MCF 10A (cell line): ENCODE results near the gene SP7. TPM values are rescaled to one million over a fixed set of nuclear protein-coding genes. Genes with fewer than 3 reads are reported as not detected.
"Not testable (repeated sequence)": the region's sequence is repeated elsewhere in the genome, so short reads cannot be mapped to it uniquely, and the experiment has no call there.

Experiments used
- BruUV-seq: library from RNA; stranded (reverse); fragments of 400-500 nt; replicated peaks from 2 replicates; lab custom pipeline; 2021; lab: Mats Ljungman, UMichigan
- CTCF ChIA-PET: fragments of 300-600 bp; sonication (Branson Sonifier 250); formaldehyde crosslinking; extraction: SDS; loops from one replicate; lab custom pipeline; 2021; ENCODE audit warnings: antibody characterized with exemption, inconsistent platforms; lab: Yijun Ruan, JAX
- POLR2A ChIA-PET: fragments of 300-600, 350-650 bp; sonication (Branson Sonifier 250); formaldehyde crosslinking; extraction: SDS; loops from one replicate; lab custom pipeline; 2020; ENCODE audit warnings: antibody characterized with exemption, inconsistent platforms; lab: Yijun Ruan, JAX
- DNase-seq: peaks from one replicate; pipeline ENCODE4 v3.0.0-alpha.2; 2018; ENCODE audit not compliant: unreplicated experiment
- H3K27ac Mint-ChIP-seq: one replicate; pipeline ENCODE4 v1.8.0; 2022; ENCODE audit warnings: mild to moderate bottlenecking, low read depth, mixed read lengths; ENCODE audit not compliant: unreplicated experiment
- H3K27me3 Mint-ChIP-seq: one replicate; pipeline ENCODE4 v1.8.0; 2022; ENCODE audit warnings: mixed read lengths; ENCODE audit not compliant: insufficient read depth, unreplicated experiment
- H3K36me3 Mint-ChIP-seq: one replicate; pipeline ENCODE4 v1.8.0; 2022; ENCODE audit warnings: mild to moderate bottlenecking, moderate library complexity, mixed read lengths; ENCODE audit not compliant: insufficient read depth, unreplicated experiment
- H3K4me1 Mint-ChIP-seq: one replicate; pipeline ENCODE4 v1.8.0; 2022; ENCODE audit warnings: mixed read lengths; ENCODE audit not compliant: insufficient read depth, unreplicated experiment
- H3K4me3 Mint-ChIP-seq: one replicate; pipeline ENCODE4 v1.8.0; 2022; ENCODE audit warnings: mild to moderate bottlenecking, moderate library complexity, mixed read lengths; ENCODE audit not compliant: unreplicated experiment
- H3K9me3 Mint-ChIP-seq: one replicate; pipeline ENCODE4 v1.8.0; 2022; ENCODE audit warnings: mixed read lengths; ENCODE audit not compliant: unreplicated experiment
- CTCF ChIP-seq: fragments of 200-600 bp; IDR thresholded peaks from one replicate; pipeline ENCODE4 v1.8.0; 2022; ENCODE audit warnings: antibody characterized with exemption, mild to moderate bottlenecking; ENCODE audit not compliant: unreplicated experiment
- intact Hi-C: fragments of 100-400 bp; cut with micrococcal nuclease; formaldehyde crosslinking; loops from 2 replicates; pipeline ENCODE4 v1.14.1; 2022
- total RNA-seq: library from RNA; stranded (reverse); gene quantifications from 2 replicates; pipeline ENCODE4 v1.2.3, GENCODE V29; 2022

SP7 gene
- total RNA-seq, 1 experiment from 2014 or later = not detected

- no peak for TF ChIP-seq CTCF
- Mint-ChIP-seq H3K36me3 (no peaks in the 10 kb centered on the region), H3K27me3 (no peaks in the 10 kb centered on the region), H3K4me3 (no peak overlapping the region), H3K27ac (no peak overlapping the region), H3K9me3 (no peaks in the 10 kb centered on the region), H3K4me1 (peaks cover 14% of the 10 kb centered on the region)
- ChIA-PET CTCF (interaction anchor here (0.9 to 2.0 kb wide), 4 partner anchors 12 to 60 kb away, joined by 3 to 22 read pairs (median 4); no protein-coding TSS in a partner anchor), POLR2A (interaction anchor here (0.8 to 2.3 kb wide), 7 partner anchors 10 to 135 kb away, joined by 4 to 17 read pairs (median 8); partner anchors contain the start of genes SP1 and TARBP2)
- intact Hi-C loops = no loop called here
- peak; percentile 43 for DNase-seq
- BruUV-seq = no TSS peak
These were observed 29.2 kb upstream of the SP7 start for GRCh38 chr12:53365245-53365904.

- H3K9me3 Mint-ChIP-seq, H3K27me3 Mint-ChIP-seq, BruUV-seq, intact Hi-C loops, H3K27ac Mint-ChIP-seq, H3K36me3 Mint-ChIP-seq, DNase-seq, H3K4me3 Mint-ChIP-seq: not testable (repeated sequence)
- peaks cover 13% of the 10 kb centered on the region for H3K4me1 Mint-ChIP-seq
- CTCF ChIA-PET = interaction anchor here (0.6 to 2.9 kb wide), 6 partner anchors 9 to 52 kb away, joined by 3 to 13 read pairs (median 3); no protein-coding TSS in a partner anchor
- POLR2A ChIA-PET = interaction anchor here (1.0 kb wide), 1 partner anchor 18 kb away, joined by 3 read pairs; no protein-coding TSS in a partner anchor
These were observed 25.5 kb upstream of the SP7 start for GRCh38 chr12:53361638-53362037.

GRCh38 chr12:53358836-53359419, 22.8 kb upstream of the SP7 start:
- Mint-ChIP-seq H3K4me1 (no peaks in the 10 kb centered on the region), H3K36me3 (no peaks in the 10 kb centered on the region), H3K27me3 (no peaks in the 10 kb centered on the region), H3K4me3 (no peak overlapping the region), H3K9me3 (no peaks in the 10 kb centered on the region), H3K27ac (no peak overlapping the region)
- intact Hi-C loops = no loop called here
- CTCF ChIA-PET = interaction anchor here (0.6 to 2.8 kb wide), 6 partner anchors 13 to 62 kb away, joined by 3 to 12 read pairs (median 6); no protein-coding TSS in a partner anchor
- DNase-seq = no peak
- TF ChIP-seq CTCF = no peak
- POLR2A ChIA-PET = interaction anchor here (0.6 to 1.5 kb wide), 3 partner anchors 16 to 39 kb away, joined by 3 to 5 read pairs (median 3); no protein-coding TSS in a partner anchor
- BruUV-seq = no TSS peak

GRCh38 chr12:53355121-53355520, 19.0 kb upstream of the SP7 start:
- DNase-seq = no peak
- BruUV-seq = no TSS peak
- intact Hi-C loops = no loop called here
- no peak for TF ChIP-seq CTCF
- Mint-ChIP-seq H3K4me3 (no peak overlapping the region), H3K36me3 (no peaks in the 10 kb centered on the region), H3K27me3 (no peaks in the 10 kb centered on the region), H3K4me1 (peaks cover 8% of the 10 kb centered on the region), H3K9me3 (no peaks in the 10 kb centered on the region), H3K27ac (no peak overlapping the region)
- ChIA-PET CTCF (interaction anchor here (0.6 to 6.9 kb wide), 10 partner anchors 25 to 95 kb away, joined by 3 to 160 read pairs (median 6); partner anchors contain the start of genes AAAS and AMHR2), POLR2A (interaction anchor here (0.6 to 4.4 kb wide), 6 partner anchors 11 to 57 kb away, joined by 3 to 65 read pairs (median 3); no protein-coding TSS in a partner anchor)
